A673 (cell line): ENCODE measurements around the gene ZC3HAV1. TPM values are rescaled to one million over a fixed set of nuclear protein-coding genes. Genes with fewer than 3 reads are reported as not detected.

Source experiments
- BruUV-seq: library from RNA; stranded (reverse); fragments of 400-500 nt; replicated peaks from 2 replicates; lab custom pipeline; 2021; lab: Mats Ljungman, UMichigan
- CTCF ChIA-PET: fragments of 300-600 bp; sonication (Branson Sonifier 250); formaldehyde crosslinking; loops from one replicate; lab custom pipeline; 2022; ENCODE audit warnings: antibody characterized with exemption; lab: Charles Lee
- POLR2A ChIA-PET: fragments of 300-600 bp; sonication (Branson Sonifier 250); formaldehyde crosslinking; loops from one replicate; lab custom pipeline; 2022; ENCODE audit warnings: antibody characterized with exemption; ENCODE audit not compliant: low non-redundant PET; lab: Charles Lee
- DNase-seq: peaks from one replicate; pipeline ENCODE4 v3.0.0-alpha.2; 2015; ENCODE audit warnings: low spot score
- H3K27ac ChIP-seq: fragments of 200-600 bp; sonication (generic); 2 replicates; pipeline ENCODE4 v1.5.1; 2016; ENCODE audit warnings: mixed run types, low read depth, mild to moderate bottlenecking, mixed read lengths, antibody characterized with exemption, low read length; ENCODE audit not compliant: poor library complexity, severe bottlenecking
- H3K27me3 ChIP-seq: fragments of 200-600 bp; sonication (generic); replicated peaks from 2 replicates; pipeline ENCODE4 v1.6.1; 2017; ENCODE audit warnings: mixed run types, low read depth, mild to moderate bottlenecking, mixed read lengths, antibody characterized with exemption, low read length; ENCODE audit not compliant: insufficient read depth, poor library complexity
- H3K36me3 ChIP-seq: fragments of 200-600 bp; sonication (generic); 2 replicates; pipeline ENCODE4 v1.6.1; 2016; ENCODE audit warnings: mixed run types, mild to moderate bottlenecking, mixed read lengths, antibody characterized with exemption, low read length; ENCODE audit not compliant: insufficient read depth, poor library complexity, severe bottlenecking
- H3K4me1 ChIP-seq: fragments of 200-600 bp; sonication (generic); 2 replicates; pipeline ENCODE4 v1.6.1; 2017; ENCODE audit warnings: mixed run types, mild to moderate bottlenecking, mixed read lengths, antibody characterized with exemption, low read length; ENCODE audit not compliant: insufficient read depth, poor library complexity, severe bottlenecking
- H3K4me3 ChIP-seq: fragments of 200-600 bp; sonication (generic); 2 replicates; pipeline ENCODE4 v1.5.1; 2016; ENCODE audit warnings: low read depth, mixed run types, mild to moderate bottlenecking, mixed read lengths, low read length; ENCODE audit not compliant: poor library complexity, severe bottlenecking
- H3K9me3 ChIP-seq: fragments of 200-600 bp; sonication (generic); 2 replicates; pipeline ENCODE4 v1.6.1; 2016; ENCODE audit warnings: mixed run types, low read depth, mild to moderate bottlenecking, mixed read lengths, antibody characterized with exemption, low read length; ENCODE audit not compliant: poor library complexity, severe bottlenecking
- EZH2 ChIP-seq: fragments of 200-600 bp; sonication (generic); IDR thresholded peaks from 2 replicates; pipeline ENCODE4 v1.6.1; 2017; ENCODE audit warnings: borderline replicate concordance, low read depth, mild to moderate bottlenecking, mixed read lengths, antibody characterized with exemption, low read length; ENCODE audit not compliant: poor library complexity, severe bottlenecking
- intact Hi-C: fragments of 100-400 bp; cut with micrococcal nuclease; formaldehyde crosslinking; loops from one replicate; pipeline ENCODE4 v1.10.0; 2022; ENCODE audit not compliant: unreplicated experiment
- total RNA-seq: library from RNA; stranded (reverse); gene quantifications from 2 replicates; pipeline ENCODE4 v1.2.3, GENCODE V29; 2021
- TF ChIP-seq, protein P1 (sequence below): fragments of 300-800, 200-600 bp; sonication (generic); conservative IDR thresholded peaks from 2 replicates; pipeline ENCODE4 v1.5.1; 2017; ENCODE audit warnings: low read depth, mild to moderate bottlenecking, antibody characterized with exemption, low read length, moderate library complexity, mixed read lengths

ZC3HAV1 gene
- total RNA-seq, 1 experiment from 2014 or later = 16.9 TPM

GRCh38 chr7:139080905-139081304 lies 28.6 kb downstream of the ZC3HAV1 start:
- ChIA-PET CTCF (interaction anchor here (1.5 kb wide), 1 partner anchor 64 kb away, joined by 3 read pairs; no protein-coding TSS in a partner anchor), POLR2A (no interaction called here)
- H3K27ac ChIP-seq = no peak overlapping the region
- H3K9me3 ChIP-seq = no peaks in the 10 kb centered on the region
- H3K4me3 ChIP-seq = no peak overlapping the region
- DNase-seq = no peak
- no TSS peak for BruUV-seq
- H3K4me1 ChIP-seq = no peaks in the 10 kb centered on the region
- TF ChIP-seq, protein P1, sequence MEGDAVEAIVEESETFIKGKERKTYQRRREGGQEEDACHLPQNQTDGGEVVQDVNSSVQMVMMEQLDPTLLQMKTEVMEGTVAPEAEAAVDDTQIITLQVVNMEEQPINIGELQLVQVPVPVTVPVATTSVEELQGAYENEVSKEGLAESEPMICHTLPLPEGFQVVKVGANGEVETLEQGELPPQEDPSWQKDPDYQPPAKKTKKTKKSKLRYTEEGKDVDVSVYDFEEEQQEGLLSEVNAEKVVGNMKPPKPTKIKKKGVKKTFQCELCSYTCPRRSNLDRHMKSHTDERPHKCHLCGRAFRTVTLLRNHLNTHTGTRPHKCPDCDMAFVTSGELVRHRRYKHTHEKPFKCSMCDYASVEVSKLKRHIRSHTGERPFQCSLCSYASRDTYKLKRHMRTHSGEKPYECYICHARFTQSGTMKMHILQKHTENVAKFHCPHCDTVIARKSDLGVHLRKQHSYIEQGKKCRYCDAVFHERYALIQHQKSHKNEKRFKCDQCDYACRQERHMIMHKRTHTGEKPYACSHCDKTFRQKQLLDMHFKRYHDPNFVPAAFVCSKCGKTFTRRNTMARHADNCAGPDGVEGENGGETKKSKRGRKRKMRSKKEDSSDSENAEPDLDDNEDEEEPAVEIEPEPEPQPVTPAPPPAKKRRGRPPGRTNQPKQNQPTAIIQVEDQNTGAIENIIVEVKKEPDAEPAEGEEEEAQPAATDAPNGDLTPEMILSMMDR = no peak
- no peak for TF ChIP-seq EZH2
- H3K27me3 ChIP-seq = no peaks in the 10 kb centered on the region
- intact Hi-C loops = no loop called here
- H3K36me3 ChIP-seq = peaks cover 2% of the 10 kb centered on the region

DNA sequence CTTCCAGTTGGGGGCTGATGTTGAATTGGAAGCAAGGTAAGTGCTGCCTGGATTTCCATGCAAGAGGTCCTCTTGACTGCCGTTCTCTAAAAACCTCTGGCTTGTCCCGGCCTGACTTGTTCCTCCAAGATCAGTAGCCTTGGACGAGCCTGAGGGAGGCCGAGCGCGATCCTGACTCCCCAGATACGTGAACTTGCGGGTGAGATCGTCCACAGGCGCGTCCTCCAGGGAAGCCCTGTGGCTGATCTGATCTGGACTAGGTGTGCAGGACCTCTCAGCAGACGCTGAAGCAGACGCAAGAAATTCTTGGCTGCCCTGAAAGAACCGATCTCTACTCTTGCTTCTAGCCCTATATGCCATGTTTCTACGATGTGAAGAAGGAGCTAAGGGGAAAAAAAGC lies 29.7 kb downstream of the ZC3HAV1 start:
- H3K27ac ChIP-seq = no peak overlapping the region
- H3K4me3 ChIP-seq = no peak overlapping the region
- peaks cover under 1% of the 10 kb centered on the region for H3K4me1 ChIP-seq
- ChIA-PET POLR2A (interaction anchor here (0.6 kb wide), 1 partner anchor 239 kb away, joined by 3 read pairs; no protein-coding TSS in a partner anchor), CTCF (interaction anchor here (1.5 kb wide), 1 partner anchor 63 kb away, joined by 3 read pairs; no protein-coding TSS in a partner anchor)
- no peak for DNase-seq
- H3K36me3 ChIP-seq = peaks cover 2% of the 10 kb centered on the region
- no TSS peak for BruUV-seq
- no peaks in the 10 kb centered on the region for H3K27me3 ChIP-seq
- TF ChIP-seq, protein P1 = no peak
- TF ChIP-seq EZH2 = no peak
- no peaks in the 10 kb centered on the region for H3K9me3 ChIP-seq
- intact Hi-C loops = no loop called here

GRCh38 chr7:139078911-139079310 lies 30.6 kb downstream of the ZC3HAV1 start:
- DNase-seq = no peak
- no peaks in the 10 kb centered on the region for H3K27me3 ChIP-seq
- ChIA-PET POLR2A (no interaction called here), CTCF (no interaction called here)
- H3K4me1 ChIP-seq = peaks cover 3% of the 10 kb centered on the region
- intact Hi-C loops = no loop called here
- peaks cover 2% of the 10 kb centered on the region for H3K36me3 ChIP-seq
- H3K27ac ChIP-seq = no peak overlapping the region
- BruUV-seq = no TSS peak
- no peaks in the 10 kb centered on the region for H3K9me3 ChIP-seq
- TF ChIP-seq EZH2 = no peak
- TF ChIP-seq, protein P1 = no peak
- H3K4me3 ChIP-seq = no peak overlapping the region
